GM10847 (cell line): Measurements from ENCODE around the gene PON3.

ENCODE experiments used
- POLR2A ChIP-seq: IDR thresholded peaks from 2 replicates; pipeline ENCODE4 v1.6.1; 2011; ENCODE audit not compliant: insufficient read length; ENCODE audit errors: extremely low read depth

PON3 gene

GRCh38 chr7:95330204-95330960 lies 65.8 kb downstream of the PON3 start:
- TF ChIP-seq POLR2A = no peak

GRCh38 chr7:95327356-95327755 lies 68.8 kb downstream of the PON3 start:
- TF ChIP-seq POLR2A = no peak

GRCh38 chr7:95324431-95324830 lies 71.7 kb downstream of the PON3 start, which contains the start of gene PON1:
TSS of gene PON1 (minus strand) at chr7:95324532. CDS start at chr7:95324475, 57 bp downstream.
- TF ChIP-seq POLR2A = no peak

- no peak for TF ChIP-seq POLR2A
These were observed 72.6 kb downstream of the PON3 start for GRCh38 chr7:95323410-95324129.

GRCh38 chr7:95322854-95323253 lies 73.3 kb downstream of the PON3 start:
- no peak for TF ChIP-seq POLR2A

GRCh38 chr7:95322396-95322795 lies 73.8 kb downstream of the PON3 start:
- TF ChIP-seq POLR2A = no peak

- TF ChIP-seq POLR2A = no peak
These were observed 74.5 kb downstream of the PON3 start for GRCh38 chr7:95321720-95322119.

- TF ChIP-seq POLR2A = no peak
These were observed 75.5 kb downstream of the PON3 start for GRCh38 chr7:95320651-95321050.

GRCh38 chr7:95319570-95319969 lies 76.6 kb downstream of the PON3 start:
- TF ChIP-seq POLR2A = no peak

GRCh38 chr7:95318501-95319100 lies 77.6 kb downstream of the PON3 start:
- TF ChIP-seq POLR2A = no peak

- TF ChIP-seq POLR2A = no peak
These were observed 78.2 kb downstream of the PON3 start for GRCh38 chr7:95317966-95318365.

- no peak for TF ChIP-seq POLR2A
These were observed 78.6 kb downstream of the PON3 start for GRCh38 chr7:95317546-95317945.

- no peak for TF ChIP-seq POLR2A
These were observed 79.6 kb downstream of the PON3 start for GRCh38 chr7:95316588-95316987.

GRCh38 chr7:95312561-95312960 lies 83.6 kb downstream of the PON3 start:
- TF ChIP-seq POLR2A = no peak

GRCh38 chr7:95311389-95311788 lies 84.8 kb downstream of the PON3 start:
- no peak for TF ChIP-seq POLR2A

- no peak for TF ChIP-seq POLR2A
These were observed 86.2 kb downstream of the PON3 start for GRCh38 chr7:95309951-95310350.
